Stimulated activated CD4-positive, alpha-beta T cell treated with anti-CD3 and anti-CD28 coated beads, Interleukin-15, amount 100 ng/mL, for 24 hours (primary cell): ENCODE measurements around the gene CANX.

Experiments used
- DNase-seq: peaks from one replicate; pipeline ENCODE4 v3.0.0-alpha.2; 2020

CANX gene

DNA sequence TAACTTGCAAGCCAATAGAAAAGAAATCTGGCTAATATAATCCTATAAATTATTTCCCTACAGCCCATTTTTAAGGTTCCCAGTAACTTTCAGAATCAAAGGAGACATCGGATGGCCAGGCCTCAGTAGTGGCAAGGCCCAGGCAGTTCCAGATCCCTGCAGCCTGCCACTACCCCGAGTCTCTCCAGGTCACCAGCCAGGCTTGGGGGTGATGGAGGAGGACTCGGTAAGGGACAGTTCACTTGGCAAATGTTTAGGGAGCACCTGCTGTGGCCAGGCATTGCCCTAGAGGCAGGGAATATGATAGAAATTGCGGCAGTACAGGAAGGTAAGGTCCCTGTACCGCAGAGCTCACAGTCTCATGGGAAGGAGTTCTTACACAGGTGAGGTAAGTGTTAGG, 79.8 kb downstream of the CANX start:
- DNase-seq, result no peak

DNA sequence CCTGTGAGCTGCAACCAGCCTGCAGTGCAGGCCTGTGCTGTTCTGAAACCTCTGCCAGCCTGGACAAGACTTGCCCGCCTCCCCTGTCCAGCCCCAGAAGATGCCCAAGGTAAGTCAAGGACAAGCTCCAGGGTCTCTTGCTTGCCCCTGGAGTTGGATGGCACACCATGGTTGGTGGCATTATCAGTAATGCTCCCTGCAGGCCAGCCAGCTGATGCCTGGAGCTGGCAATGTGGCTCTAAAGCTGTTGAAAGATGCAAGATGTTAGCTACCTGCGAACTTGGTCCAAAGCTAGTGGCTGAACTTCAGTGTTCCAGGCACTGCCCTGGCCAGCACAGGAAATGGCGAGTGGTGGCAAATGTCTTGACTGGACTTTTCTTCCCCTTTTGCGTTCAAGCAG, 81.1 kb downstream of the CANX start:
- DNase-seq, result no peak

DNA sequence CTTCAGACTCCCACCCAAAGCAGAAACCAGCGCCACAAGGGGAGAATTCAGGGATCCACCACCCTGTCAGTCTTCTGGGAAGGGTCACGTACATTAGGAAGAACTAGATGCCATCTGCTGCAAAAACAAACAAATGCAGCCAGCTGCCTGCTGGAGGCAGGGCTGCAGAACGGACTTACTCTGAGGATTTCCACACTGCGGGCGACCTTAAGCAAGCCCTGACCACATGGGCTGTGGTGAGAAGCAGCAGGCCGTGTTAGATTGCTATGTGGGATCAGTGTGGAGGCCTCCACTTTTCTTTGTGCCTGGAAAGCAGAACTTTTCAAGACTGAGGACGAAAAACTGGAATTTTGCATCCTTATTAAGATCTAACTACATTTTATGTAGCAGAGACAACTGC, 81.6 kb downstream of the CANX start:
- no peak for DNase-seq
